HG03354 (cell line): ENCODE measurements around the gene FRG2B.
"Not testable (repeated sequence)": the region's sequence is repeated elsewhere in the genome, so short reads cannot be mapped to it uniquely, and the experiment has no call there.

Experiments
- ATAC-seq: cut with Tn5 transposase; IDR thresholded peaks from one replicate; pipeline ENCODE4 v1.9.1; 2021; ENCODE audit warnings: mild to moderate bottlenecking; ENCODE audit not compliant: unreplicated experiment, poor library complexity, severe bottlenecking

FRG2B gene

DNA sequence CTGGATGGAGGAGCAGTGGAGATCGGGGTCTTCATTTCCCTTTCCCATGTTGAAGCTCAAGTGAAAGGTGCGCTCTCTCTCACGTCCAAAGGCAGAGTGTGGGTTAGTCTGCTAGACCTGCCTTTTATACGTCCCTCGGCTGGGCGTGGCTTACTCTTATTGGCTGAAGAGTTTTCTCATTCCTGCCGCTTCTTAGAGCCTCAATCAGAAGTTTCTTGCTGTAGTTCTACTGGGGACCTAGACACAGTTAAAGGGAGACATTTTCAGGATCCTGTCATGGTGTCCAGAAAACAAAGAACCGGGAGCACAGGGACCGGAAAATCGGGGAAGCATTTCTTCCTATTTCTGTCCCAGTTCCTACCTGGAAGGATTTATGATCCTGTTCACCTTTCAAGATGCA lies at the start of gene FRG2B:
TSS of gene FRG2B (minus strand) at position 101 of the 400 bp plus-strand sequence. CDS start at position 48, 53 bp downstream.
- not testable (repeated sequence) for ATAC-seq

DNA sequence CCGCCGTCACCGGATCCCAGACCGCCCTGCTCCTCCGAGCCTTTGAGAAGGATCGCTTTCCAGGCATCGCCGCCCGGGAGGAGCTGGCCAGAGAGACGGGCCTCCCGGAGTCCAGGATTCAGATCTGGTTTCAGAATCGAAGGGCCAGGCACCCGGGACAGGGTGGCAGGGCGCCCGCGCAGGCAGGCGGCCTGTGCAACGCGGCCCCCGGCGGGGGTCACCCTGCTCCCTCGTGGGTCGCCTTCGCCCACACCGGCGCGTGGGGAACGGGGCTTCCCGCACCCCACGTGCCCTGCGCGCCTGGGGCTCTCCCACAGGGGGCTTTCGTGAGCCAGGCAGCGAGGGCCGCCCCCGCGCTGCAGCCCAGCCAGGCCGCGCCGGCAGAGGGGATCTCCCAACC lies 40.9 kb upstream of the FRG2B start:
- ATAC-seq, result not testable (repeated sequence)

DNA sequence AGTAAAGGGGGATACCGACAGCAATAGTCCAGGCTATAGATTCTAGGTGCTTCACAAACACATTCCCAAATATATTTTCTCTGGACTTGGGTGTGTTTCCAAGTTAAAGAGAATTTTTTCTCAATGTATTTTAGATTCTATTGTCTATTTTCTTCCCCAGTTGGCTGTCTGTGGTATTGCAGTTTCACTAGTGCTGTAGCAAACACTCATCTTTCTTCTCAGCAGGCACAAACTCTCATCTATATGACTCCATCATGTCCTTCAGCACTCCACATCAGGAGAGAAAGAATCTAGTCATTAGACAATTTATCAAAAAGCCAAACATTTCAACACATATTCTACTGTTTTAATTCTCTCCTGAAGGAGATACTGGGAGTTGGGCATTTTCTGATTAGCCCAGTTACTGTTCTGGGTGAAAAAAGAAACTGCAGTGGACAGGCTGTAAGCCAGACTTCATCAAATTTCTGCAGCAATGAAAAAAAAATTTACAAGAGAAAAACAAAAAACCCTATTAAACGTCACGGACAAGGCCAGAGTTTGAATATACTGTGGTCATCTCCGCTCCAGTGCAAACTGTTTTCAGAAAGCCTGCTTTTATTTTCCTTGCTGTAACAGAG lies 37.1 kb upstream of the FRG2B start:
- not testable (repeated sequence) for ATAC-seq

DNA sequence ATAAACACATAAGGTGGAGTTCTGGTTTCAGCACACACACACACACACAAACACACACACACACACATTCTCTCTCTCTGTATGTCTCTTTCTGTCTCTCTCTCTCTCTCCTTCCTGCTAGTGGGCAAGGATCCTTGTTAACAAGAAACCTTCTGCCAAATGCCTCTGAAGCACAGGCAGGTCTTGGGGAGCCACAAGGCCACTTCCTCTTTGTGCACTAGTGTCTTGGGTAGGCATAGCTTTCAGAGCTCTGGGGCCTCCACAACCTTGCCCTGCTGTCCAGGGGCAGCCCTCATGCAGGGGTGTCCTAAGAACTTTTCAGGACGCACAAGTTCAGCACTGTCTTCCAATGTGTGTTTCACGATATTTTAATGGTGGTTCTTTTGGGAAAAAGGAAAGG lies 34.5 kb upstream of the FRG2B start:
- ATAC-seq, result not testable (repeated sequence)

DNA sequence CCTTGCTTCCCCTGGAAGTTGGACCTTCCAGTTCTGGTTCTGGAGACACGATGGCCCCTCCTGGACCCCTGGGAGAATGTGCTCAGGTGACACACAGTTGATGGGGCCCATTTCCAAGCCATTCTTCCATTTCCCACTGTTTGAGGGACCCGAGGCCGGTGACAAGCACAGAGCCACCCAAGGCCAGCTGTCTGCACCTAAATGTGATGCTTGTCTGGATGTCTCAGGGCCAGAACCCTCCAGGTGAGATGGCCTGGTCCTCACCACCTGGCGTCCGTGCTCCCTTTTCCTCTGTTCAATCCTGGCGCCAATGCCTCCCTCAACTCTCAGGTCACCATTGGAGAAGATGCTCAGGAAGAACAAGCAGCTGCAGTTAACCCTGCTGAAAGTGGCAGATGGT lies 33.9 kb upstream of the FRG2B start:
- not testable (repeated sequence) for ATAC-seq

DNA sequence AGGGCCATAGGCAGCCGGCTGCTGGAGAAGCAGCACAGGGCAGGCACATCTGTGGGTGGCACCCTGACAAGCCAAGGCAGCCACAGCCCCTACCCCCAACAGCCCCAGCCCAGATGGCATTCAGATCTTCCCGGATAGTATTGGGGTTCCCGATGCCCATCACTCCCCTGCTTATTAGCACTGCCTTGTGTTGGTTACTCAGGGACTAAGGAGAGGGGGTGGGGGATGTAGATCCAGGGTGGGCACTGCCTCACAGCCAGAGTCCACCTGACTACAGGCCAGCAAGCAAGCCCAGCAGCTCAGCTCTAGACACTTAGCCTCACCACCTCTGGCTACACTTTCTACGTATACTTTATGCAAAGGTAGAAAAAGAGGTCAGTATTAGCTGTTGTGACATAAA lies 30.7 kb upstream of the FRG2B start:
- not testable (repeated sequence) for ATAC-seq

DNA sequence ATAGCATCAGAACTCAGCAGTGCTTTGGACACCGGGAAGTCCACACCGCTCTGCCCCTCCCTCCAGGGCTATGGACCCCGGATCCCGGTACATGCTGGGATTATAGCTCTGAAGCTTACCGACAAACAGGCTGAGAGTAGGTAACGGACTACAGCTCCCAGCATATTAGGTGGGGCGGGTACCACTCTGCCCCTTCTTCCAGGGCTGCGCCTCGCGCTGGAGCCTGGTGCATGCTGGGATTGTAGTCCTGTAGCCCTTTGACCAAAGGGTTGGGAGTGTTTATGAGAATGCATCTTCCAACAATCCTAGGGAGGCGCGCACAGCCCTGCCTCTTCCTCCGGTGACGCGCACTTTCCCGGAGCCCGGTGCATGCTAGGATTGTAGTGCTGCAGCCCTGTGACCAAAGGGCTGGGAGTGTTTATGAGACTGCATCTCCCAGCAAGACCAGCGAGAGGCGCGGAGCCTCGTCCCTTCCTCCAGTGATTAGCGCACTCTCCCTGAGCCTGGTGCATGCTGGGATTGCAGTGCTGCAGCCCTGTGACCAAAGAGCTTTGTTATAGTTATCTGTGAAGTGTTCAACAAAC lies 22.4 kb upstream of the FRG2B start:
- ATAC-seq, result not testable (repeated sequence)

DNA sequence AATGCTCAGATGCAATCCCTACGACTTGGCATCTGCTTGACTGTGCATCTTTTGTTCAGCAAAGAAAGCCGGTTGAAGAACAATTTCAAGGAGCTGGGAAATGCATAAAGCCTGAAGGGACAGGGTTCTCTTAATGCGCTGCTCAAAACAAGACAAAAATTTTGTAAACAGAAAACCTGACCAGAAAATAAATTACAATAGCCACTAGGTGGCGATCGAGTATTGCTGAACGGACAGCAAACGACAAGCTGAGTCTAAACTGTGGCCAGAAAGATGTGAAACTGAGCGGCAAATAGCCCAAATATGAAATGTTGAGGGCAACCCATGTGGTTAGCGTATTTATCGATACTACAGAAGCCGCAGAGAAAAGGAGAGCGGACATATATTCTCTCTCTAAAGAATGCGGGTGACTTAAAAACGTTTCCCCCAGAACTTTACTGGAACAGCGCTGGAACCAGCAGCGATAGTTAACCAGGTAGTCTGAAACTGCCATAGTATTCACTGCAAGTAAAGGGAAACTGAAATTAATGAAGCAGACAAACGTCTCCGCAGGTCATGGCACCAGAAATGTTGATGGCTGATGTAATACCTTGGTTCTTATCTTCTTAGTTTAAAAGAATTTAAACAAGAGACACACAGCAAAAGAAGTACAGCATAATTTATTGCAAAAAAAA lies 20.6 kb upstream of the FRG2B start:
- ATAC-seq, result peak; percentile 84

DNA sequence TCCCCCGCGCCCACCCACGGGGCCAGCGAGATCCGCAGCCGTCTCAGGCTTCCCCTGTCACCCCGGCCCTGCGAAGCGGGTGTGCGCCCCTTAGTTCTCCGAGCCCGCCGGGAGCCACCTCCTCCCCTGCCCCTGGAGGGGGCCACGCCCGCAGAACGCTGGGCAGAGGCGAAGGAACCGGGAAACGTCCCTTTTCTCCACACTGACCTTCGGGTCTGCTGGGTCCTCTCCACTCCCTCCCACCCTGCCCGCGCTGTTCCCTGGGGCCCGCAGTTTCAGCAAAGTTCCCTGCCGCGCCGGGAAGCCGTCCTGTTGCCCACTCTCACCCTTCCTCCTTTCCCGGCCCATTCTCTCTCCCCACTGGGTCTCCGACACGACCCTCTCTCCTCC lies 11.2 kb upstream of the FRG2B start:
- not testable (repeated sequence) for ATAC-seq

DNA sequence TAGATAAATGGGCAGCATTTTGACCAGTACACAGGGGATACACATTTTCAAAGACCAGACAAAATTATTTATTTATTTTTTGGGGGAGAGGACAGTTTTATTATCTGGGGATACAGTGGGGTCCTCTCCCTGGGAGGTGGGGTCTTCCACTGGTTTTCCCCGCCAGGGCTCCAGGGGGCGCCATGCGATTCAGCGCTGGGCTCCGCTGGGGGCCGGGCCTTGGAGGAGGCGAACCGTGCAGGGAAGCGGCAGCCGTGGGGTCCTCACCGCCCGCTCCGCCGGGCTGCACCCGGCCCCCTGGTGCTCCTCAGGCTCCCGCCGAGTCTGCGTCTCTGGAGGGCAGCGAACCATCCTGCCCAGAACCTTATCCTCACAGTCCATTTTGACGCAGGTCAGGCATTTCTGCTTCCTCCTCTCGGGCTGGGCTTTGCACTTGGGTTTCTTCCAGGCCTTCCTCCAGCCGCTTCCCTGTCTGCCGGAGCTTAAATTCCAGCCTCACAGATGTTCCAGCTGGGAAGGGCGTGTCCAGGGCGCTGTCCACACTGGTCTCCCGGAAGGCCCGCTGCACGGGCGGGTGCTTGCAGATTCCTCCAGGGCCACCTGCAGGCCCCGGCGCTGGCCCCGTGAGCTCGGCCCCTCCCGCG lies 10.7 kb upstream of the FRG2B start:
- peak; percentile 54 for ATAC-seq

DNA sequence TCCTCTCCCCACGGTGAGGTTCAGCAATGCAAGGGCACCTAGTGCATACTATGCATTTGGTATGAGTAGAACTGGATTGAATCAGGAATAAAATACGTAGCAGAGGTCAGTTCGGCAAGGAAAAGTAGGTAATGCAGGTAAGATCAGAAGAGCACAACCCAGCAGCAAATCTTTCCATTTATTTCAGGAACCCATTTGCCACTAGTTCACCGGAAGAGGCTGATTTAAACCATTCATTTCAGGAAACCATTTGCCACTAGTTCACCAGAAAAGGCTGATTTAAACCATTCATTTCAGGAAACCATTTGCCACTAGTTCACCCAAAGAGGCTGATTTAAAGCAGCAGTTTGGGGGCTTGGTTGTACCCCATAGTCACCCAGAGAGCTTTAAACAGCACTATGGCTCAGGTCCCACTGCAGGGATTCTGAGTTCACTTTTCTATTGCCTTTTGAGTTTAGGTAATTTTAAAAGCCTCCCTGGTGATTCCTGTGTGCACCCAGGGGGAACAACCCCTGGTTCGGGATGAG lies 4.2 kb upstream of the FRG2B start:
- ATAC-seq, result not testable (repeated sequence)

DNA sequence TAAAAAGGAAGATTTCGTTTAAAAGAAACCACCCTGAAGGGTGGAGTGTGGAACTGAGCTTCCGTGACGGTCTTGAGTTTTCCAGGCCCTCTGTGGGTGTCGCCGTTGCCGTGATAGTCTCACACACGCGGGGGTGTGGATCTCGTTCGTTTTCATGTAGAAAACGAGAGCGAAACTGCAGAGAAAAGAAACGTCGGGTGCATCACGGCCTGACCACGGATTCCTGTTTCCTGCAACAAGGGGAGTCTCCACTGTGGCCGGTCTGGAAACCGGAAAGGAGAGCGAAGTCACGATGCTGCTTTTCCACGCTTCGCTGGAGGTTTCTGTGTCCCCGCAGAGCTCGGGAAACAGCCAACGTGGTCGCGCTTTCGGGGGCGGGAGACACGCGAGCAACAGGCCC lies 4.1 kb downstream of the FRG2B start:
- not testable (repeated sequence) for ATAC-seq

DNA sequence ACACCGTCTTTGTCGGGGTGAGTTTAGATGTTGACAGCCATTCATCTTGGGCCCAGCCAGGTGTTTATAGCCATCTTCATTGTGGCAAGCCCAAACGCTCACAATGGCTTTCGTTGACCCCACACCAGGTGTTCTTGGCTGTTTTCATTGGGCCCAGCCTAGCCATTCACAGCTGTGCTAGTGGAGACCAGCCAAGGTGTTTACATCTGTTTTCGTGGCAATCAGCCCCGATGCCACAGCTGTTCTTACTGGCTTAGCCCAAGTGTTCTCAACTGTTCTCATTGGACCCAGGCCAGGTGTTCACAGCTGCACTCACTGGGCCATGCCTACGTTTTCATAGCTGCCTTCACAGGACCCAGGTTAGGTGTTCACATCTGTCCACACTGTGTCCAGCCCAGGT lies 7.7 kb downstream of the FRG2B start:
- no peak for ATAC-seq

DNA sequence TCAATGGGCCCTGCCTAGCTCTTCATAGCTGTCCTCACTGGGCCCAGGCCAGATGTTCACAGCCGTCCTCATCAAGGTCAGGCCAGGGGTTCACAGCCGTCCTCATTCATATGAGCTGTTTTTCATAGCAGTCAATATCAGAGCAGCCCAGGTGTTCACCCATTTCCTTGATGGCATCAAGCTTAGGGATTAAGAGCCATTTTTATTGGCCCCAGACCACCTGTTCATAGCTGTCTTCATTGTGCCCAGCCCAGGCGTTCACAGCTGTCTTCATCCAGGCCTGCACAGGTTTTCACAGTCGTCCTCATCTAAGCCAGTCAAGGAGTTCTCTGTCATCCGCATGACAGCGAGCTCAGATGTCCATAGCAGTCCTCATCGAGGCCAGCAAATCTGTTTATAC lies 9.4 kb downstream of the FRG2B start:
- ATAC-seq, result no peak

DNA sequence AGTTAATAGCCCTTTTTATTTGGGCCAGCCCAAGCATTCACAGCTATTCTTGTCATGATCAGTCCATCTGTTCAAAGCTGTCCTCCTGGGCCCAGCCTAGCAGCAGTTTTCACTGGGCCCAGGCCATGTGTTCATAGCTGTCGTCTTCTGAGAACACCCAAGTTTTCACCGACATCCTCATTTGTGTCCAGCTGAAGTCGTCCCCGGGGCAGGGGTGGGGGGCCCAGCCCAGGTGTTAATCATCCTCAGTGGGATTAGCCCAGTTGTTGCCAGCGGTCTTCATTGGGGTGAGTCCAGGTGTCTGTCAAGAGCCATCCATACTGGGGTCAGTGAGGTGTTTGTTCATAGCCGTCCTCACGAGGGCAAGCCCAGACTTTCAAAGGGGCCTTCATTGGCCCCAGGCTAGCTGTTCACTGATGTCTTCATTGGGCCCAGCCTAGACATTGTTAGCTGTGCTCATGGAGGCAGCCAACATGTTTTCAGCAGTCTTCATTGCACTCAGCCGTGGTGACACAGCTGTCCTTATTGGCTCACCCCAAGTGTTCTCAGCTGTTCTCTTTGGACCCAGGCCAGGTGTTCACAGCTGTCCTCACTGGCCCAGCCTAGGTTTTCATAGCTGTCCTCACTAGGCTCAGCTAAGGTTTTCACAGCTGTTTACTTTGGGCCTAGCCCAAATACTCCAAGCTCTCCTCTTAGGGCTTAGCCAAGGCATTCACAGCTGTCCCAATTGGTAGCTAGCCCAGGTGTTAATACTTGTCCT lies 10.0 kb downstream of the FRG2B start:
- no peak for ATAC-seq

DNA sequence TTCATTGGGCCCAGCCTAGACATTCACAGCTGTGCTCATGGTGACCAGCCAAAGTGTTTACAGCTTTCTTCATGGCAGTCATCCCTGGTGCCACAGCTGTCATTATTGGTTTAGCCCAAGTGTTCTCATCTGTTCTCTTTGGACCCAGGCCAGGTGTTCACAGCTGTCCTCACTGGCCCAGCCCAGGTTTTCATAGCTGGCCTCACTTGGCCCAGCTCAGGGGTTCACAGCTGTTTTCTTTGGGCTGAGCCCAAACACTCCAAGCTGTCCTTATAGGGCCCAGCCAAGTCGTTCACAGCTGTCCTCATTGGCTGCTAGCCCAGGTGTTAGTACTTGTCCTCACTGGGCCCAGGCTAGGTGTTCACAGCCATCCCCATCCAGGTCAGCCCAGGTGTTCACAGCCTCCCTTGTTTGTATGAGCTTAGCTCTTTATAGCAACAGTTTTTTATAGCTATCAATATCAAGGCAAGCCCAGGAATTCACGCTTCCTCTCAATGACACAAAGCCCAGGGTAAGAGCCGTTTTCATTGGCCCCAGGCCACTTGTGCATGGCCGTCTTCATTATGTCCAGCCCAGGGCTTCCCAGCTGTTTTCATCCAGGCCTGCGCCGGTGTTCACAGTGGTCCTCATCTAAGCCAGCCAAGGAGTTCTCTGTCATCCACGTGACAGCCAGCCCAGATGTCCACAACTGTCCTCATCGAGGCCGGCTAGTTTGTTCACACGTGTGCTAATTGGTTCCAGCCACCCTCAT lies 11.6 kb downstream of the FRG2B start:
- ATAC-seq, result no peak

DNA sequence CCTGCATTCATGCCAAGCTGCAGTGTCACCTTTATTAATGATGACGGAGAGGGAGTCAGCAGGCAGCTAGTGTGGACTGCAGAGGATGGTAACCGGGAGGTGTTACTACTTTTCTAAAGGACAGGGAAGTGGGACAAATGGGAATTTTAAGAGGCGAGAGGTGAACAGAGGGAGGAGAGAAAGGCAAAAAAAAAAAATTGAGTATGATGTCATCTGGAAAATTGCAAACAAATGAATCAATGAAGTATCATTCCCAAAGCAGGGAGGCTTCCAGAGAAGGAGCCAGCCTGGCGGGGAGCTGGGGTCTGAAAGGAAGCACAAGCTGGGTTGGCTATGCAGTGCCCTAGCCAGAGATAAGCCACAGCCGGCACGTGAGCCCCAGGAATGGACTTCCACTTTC lies 12.9 kb downstream of the FRG2B start:
- no peak for ATAC-seq

DNA sequence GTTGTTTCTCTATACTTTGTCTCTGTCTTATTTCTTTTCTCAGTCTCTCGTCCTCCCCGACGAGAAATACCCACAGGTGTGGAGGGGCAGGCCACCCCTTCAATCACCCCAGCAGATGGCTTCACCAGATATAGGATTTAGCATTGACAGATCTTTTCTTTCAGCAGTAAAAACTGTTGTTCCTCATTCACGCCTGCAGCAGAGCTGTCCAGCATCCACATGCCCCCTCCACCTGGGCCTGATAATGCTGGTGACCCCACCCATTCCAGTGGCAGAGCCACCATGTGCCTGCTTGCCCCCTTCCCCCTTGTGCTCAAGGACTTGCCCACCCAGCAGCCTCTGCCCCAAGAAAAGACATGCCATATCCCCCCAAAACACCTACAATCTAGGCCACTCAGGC lies 15.5 kb downstream of the FRG2B start:
- no peak for ATAC-seq

DNA sequence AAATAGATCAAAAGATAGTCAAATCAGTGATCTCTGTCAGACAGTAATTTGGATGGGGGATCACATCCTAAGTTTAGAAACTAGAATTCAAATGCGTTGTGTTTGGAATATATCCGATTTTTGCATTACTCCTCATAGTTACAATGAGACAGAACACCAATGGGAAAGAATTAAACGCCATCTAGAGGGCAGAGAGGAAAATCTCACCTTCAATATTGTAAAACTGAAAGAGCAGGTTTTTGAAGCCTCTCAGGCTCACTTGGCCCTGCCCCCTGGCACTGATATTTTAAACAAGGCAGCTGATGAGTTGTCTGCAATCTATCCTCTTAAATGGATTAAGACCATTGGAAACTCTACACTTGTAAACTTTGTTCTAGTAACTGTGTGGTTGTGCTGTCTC lies 17.7 kb downstream of the FRG2B start:
- no peak for ATAC-seq
